PC-9 (cell line): ENCODE data around the gene LRRC3C. TPM values are rescaled to one million over a fixed set of nuclear protein-coding genes. Genes with fewer than 3 reads are reported as not detected.

Experiments
- BruUV-seq: library from RNA; stranded (reverse); fragments of 400-500 nt; replicated peaks from 2 replicates; lab custom pipeline; 2021; lab: Mats Ljungman, UMichigan
- CTCF ChIA-PET: fragments of 300-600 bp; sonication (Branson Sonifier 250); formaldehyde crosslinking; loops from one replicate; lab custom pipeline; 2022; ENCODE audit warnings: antibody characterized with exemption; lab: Charles Lee
- POLR2A ChIA-PET: fragments of 300-600 bp; sonication (Branson Sonifier 250); formaldehyde crosslinking; loops from one replicate; lab custom pipeline; 2022; ENCODE audit warnings: antibody characterized with exemption; ENCODE audit not compliant: unreplicated experiment; lab: Charles Lee
- DNase-seq, 2 experiments: peaks; one replicate each; pipeline versions ENCODE4 v3.0.0 to v3.0.0-alpha.2; 2015 to 2022; ENCODE audit warnings: mixed read lengths in 1 of 2
- H2AFZ ChIP-seq: fragments of 200-600 bp; sonication (generic); 2 replicates; pipeline ENCODE4 v1.8.1; 2017; ENCODE audit warnings: antibody characterized with exemption
- H3F3A ChIP-seq: fragments of 200-600 bp; sonication (generic); 2 replicates; pipeline ENCODE4 v1.8.1; 2017; ENCODE audit warnings: antibody characterized with exemption, mild to moderate bottlenecking, low read depth; ENCODE audit not compliant: insufficient read depth
- H3K27ac ChIP-seq: fragments of 200-600 bp; sonication (generic); 2 replicates; pipeline ENCODE4 v1.6.1; 2016; ENCODE audit warnings: mixed run types
- H3K27me3 ChIP-seq: fragments of 200-600 bp; sonication (generic); 2 replicates; pipeline ENCODE4 v1.6.1; 2016; ENCODE audit warnings: low read depth, mixed run types; ENCODE audit not compliant: insufficient read depth
- H3K36me3 ChIP-seq: fragments of 200-600 bp; sonication (generic); 2 replicates; pipeline ENCODE4 v1.6.1; 2016; ENCODE audit warnings: low read depth, mixed run types
- H3K4me1 ChIP-seq: fragments of 200-600 bp; sonication (generic); replicated peaks from 2 replicates; pipeline ENCODE4 v1.6.1; 2016; ENCODE audit warnings: mixed run types; ENCODE audit not compliant: insufficient read depth
- H3K4me2 ChIP-seq: fragments of 200-600 bp; sonication (generic); 2 replicates; pipeline ENCODE4 v1.6.1; 2017; ENCODE audit warnings: mixed run types
- H3K4me3 ChIP-seq: fragments of 200-600 bp; sonication (generic); 2 replicates; pipeline ENCODE4 v1.6.1; 2016; ENCODE audit warnings: mixed run types
- H3K79me2 ChIP-seq: fragments of 200-600 bp; sonication (generic); 2 replicates; pipeline ENCODE4 v1.6.1; 2017; ENCODE audit warnings: low read depth, mixed run types
- H3K9me2 ChIP-seq: fragments of 200-600 bp; sonication (generic); 2 replicates; pipeline ENCODE4 v1.8.1; 2017; ENCODE audit warnings: mild to moderate bottlenecking; ENCODE audit not compliant: insufficient read depth
- H3K9me3 ChIP-seq: fragments of 200-600 bp; sonication (generic); 2 replicates; pipeline ENCODE4 v1.8.1; 2016; ENCODE audit warnings: low read depth; ENCODE audit not compliant: insufficient read depth
- H4K20me1 ChIP-seq: fragments of 200-600 bp; sonication (generic); 2 replicates; pipeline ENCODE4 v1.8.1; 2017; ENCODE audit not compliant: insufficient read depth
- EZH2 ChIP-seq: fragments of 200-600 bp; sonication (generic); IDR thresholded peaks from 2 replicates; pipeline ENCODE4 v1.8.0; 2017; ENCODE audit warnings: antibody characterized with exemption, low read depth
- intact Hi-C: fragments of 100-400 bp; cut with micrococcal nuclease; formaldehyde crosslinking; loops from one replicate; pipeline ENCODE4 v1.10.0; 2022; ENCODE audit not compliant: unreplicated experiment
- total RNA-seq: library from RNA; stranded (reverse); gene quantifications from 2 replicates; pipeline ENCODE4 v1.2.3, GENCODE V29; 2021
- TF ChIP-seq, protein P1 (sequence below): fragments of 200-600 bp; sonication (generic); conservative IDR thresholded peaks from 2 replicates; pipeline ENCODE4 v1.6.1; 2017; ENCODE audit warnings: mixed run types, antibody characterized with exemption, mild to moderate bottlenecking, moderate library complexity

LRRC3C gene
- total RNA-seq, 1 experiment from 2014 or later, result not detected

DNA sequence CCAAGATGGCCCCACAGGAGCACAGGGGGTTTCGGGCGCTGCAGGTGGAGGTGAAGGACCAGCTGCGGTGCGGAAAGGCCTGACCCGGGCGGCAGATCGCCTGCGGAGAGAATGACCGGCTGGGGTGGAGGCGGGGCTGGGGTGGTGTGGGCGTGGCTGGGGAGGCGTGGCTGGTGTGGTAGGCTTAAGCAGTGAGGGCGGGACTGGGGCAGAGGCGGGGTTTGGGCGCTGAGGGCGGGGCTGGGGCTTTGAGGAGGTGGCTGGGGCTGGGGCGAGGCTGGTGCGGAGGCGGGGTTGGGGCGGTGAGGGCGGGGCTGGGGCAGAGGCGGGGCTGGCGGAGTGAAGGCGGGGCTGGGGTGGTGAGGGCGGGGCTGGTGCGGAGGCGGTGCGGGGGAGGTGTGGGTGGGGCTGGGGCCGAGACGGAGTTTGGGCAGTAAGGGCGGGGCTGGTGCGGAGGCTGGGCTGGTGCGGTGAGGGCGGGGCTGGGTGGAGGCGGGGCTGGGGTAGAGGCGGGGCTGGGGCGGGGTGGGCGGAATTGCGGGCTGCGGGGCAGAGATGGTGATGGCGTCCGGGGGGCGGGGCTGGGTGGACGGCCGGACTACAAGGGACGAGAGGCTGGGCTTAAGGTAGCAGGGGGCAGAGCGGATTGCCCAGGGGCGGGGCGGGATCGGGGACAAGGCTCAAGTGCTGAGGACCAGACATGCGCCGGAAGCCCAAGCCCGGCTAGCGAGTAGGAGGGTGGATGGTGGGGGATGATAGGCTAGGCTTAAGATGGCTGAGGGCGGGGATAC, 25.3 kb downstream of the LRRC3C start:
- H3K4me2 ChIP-seq, result peak overlapping the region; percentile 77
- peak overlapping the region; percentile 73 for H2AFZ ChIP-seq
- H3K79me2 ChIP-seq, result no peaks in the 10 kb centered on the region
- H4K20me1 ChIP-seq, result no peaks in the 10 kb centered on the region
- intact Hi-C loops, result loop anchor here (10.0 kb wide), 1 partner anchor 198 kb away; no protein-coding TSS in a partner anchor
- H3K27me3 ChIP-seq, result no peaks in the 10 kb centered on the region
- ChIA-PET CTCF (interaction anchor here (0.6 kb wide), 2 partner anchors 160 to 320 kb away, joined by 7 to 10 read pairs; no protein-coding TSS in a partner anchor), POLR2A (interaction anchor here (0.6 to 0.7 kb wide), 4 partner anchors 136 to 1034 kb away, joined by 5 to 8 read pairs (median 6); no protein-coding TSS in a partner anchor)
- no peaks in the 10 kb centered on the region for H3K9me2 ChIP-seq
- H3K36me3 ChIP-seq, result no peaks in the 10 kb centered on the region
- peak; percentile 80 to 88 for DNase-seq
- no peak overlapping the region for H3K27ac ChIP-seq
- no TSS peak for BruUV-seq
- H3K4me1 ChIP-seq, result peaks cover 20% of the 10 kb centered on the region
- peak overlapping the region; percentile 41; the same call in 1 of the 2 replicates for H3K4me3 ChIP-seq
- H3K9me3 ChIP-seq, result no peaks in the 10 kb centered on the region
- H3F3A ChIP-seq, result peaks cover 14% of the 10 kb centered on the region; the same call in 1 of the 2 replicates
- TF ChIP-seq EZH2, result no peak
- TF ChIP-seq, protein P1, sequence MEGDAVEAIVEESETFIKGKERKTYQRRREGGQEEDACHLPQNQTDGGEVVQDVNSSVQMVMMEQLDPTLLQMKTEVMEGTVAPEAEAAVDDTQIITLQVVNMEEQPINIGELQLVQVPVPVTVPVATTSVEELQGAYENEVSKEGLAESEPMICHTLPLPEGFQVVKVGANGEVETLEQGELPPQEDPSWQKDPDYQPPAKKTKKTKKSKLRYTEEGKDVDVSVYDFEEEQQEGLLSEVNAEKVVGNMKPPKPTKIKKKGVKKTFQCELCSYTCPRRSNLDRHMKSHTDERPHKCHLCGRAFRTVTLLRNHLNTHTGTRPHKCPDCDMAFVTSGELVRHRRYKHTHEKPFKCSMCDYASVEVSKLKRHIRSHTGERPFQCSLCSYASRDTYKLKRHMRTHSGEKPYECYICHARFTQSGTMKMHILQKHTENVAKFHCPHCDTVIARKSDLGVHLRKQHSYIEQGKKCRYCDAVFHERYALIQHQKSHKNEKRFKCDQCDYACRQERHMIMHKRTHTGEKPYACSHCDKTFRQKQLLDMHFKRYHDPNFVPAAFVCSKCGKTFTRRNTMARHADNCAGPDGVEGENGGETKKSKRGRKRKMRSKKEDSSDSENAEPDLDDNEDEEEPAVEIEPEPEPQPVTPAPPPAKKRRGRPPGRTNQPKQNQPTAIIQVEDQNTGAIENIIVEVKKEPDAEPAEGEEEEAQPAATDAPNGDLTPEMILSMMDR, result no peak

DNA sequence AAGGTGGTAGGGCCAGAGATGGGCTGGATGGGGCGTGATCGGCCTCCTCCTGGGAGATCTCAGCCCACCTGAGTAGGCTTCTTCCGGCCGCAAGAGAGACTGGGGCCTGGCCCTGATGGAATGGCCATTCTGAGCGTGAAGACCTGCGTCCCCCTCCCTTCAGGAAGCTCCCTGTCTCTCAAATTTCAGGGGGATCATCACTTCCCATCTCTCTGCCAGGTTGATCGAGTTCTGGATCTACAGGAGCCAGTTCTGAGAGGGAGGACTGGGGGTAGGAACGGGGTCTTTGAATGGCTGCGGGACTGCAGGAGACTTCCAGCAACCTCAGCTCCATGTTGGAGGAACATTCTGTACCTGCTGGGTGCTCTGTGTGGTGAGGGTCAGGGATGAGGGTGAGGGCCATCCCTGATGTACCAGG, 25.9 kb downstream of the LRRC3C start:
- CTCF ChIA-PET, result no interaction called here
- Histone ChIP-seq H3K36me3 (no peaks in the 10 kb centered on the region), H4K20me1 (no peaks in the 10 kb centered on the region), H3F3A (peaks cover 13% of the 10 kb centered on the region; the same call in 1 of the 2 replicates), H3K79me2 (no peaks in the 10 kb centered on the region), H3K9me2 (no peaks in the 10 kb centered on the region), H3K4me2 (peak overlapping the region; percentile 54), H3K4me3 (peak overlapping the region; percentile 13; the same call in 1 of the 2 replicates), H3K9me3 (no peaks in the 10 kb centered on the region), H2AFZ (peak overlapping the region; percentile 66; the same call in 1 of the 2 replicates), H3K27me3 (no peaks in the 10 kb centered on the region), H3K27ac (no peak overlapping the region), H3K4me1 (peaks cover 15% of the 10 kb centered on the region)
- POLR2A ChIA-PET, result interaction anchor here (0.6 to 0.7 kb wide), 3 partner anchors 137 to 279 kb away, joined by 6 to 8 read pairs (median 7); no protein-coding TSS in a partner anchor
- TF ChIP-seq EZH2, result no peak
- TF ChIP-seq, protein P1, result no peak
- no peak for DNase-seq
- BruUV-seq, result TSS peak; percentile 63
- intact Hi-C loops, result loop anchor here (10.0 kb wide), 1 partner anchor 199 kb away; no protein-coding TSS in a partner anchor

GRCh38 chr17:39954876-39955275, 27.3 kb downstream of the LRRC3C start:
- intact Hi-C loops, result loop anchor here (10.0 kb wide), 1 partner anchor 200 kb away; no protein-coding TSS in a partner anchor
- BruUV-seq, result no TSS peak
- ChIA-PET POLR2A (interaction anchor here (0.6 kb wide), 1 partner anchor 223 kb away, joined by 3 read pairs; no protein-coding TSS in a partner anchor), CTCF (interaction anchor here (0.6 to 0.7 kb wide), 2 partner anchors 15 to 215 kb away, joined by 3 to 4 read pairs; no protein-coding TSS in a partner anchor)
- H3F3A ChIP-seq, result peaks cover 9% of the 10 kb centered on the region; the same call in 1 of the 2 replicates
- no peaks in the 10 kb centered on the region for H4K20me1 ChIP-seq
- H3K4me2 ChIP-seq, result no peak overlapping the region
- TF ChIP-seq EZH2, result no peak
- TF ChIP-seq, protein P1, result no peak
- no peak overlapping the region for H3K4me3 ChIP-seq
- peaks cover 8% of the 10 kb centered on the region for H3K4me1 ChIP-seq
- H2AFZ ChIP-seq, result no peak overlapping the region
- DNase-seq, result no peak
- H3K27ac ChIP-seq, result no peak overlapping the region
- no peaks in the 10 kb centered on the region for H3K9me3 ChIP-seq
- H3K9me2 ChIP-seq, result no peaks in the 10 kb centered on the region
- no peaks in the 10 kb centered on the region for H3K36me3 ChIP-seq
- no peaks in the 10 kb centered on the region for H3K79me2 ChIP-seq
- H3K27me3 ChIP-seq, result no peaks in the 10 kb centered on the region
